ENCODE results near the gene MROH2B.

The MROH2B gene

GRCh38 chr5:40972434-40972833 lies 98.7 kb downstream of the MROH2B start:
- no peak for DNase-seq (ENCODE audit: low spot score)

DNA sequence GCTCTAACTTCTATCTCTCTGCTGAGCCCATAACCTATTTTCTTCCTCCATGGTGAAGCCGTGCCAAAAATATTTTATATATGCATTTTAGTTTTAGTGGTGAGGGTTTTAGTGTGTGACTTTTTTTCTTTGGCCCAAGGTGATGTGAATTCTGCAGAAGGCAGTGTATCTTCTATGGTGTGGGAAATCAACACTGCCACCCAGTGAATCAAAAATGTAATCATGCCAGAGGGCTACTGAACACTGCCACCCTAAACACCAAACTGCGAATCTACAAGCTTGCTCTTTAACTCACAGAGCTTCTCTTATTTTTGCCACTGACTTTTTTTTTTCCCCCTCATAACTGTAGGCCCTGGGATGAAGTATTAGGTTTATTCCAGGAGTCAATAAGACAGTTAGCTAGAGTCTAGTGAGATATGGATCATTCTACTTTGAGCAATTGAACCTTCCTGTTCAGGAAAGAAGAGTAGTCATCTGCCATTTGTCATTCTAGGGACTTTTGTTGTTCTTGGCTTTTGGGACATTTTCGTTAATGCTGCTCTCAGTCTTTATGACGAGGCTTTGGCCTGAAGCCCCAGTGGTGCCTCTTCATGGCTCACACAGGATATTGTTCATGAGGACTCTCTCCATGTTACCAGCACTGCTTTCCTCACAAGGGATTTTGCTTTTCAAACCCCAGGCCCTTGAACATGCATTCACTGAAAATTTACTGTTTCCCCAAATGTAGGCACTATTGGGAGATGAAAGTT lies 108.8 kb downstream of the MROH2B start:
- no peak for DNase-seq (ENCODE audit: low spot score)

DNA sequence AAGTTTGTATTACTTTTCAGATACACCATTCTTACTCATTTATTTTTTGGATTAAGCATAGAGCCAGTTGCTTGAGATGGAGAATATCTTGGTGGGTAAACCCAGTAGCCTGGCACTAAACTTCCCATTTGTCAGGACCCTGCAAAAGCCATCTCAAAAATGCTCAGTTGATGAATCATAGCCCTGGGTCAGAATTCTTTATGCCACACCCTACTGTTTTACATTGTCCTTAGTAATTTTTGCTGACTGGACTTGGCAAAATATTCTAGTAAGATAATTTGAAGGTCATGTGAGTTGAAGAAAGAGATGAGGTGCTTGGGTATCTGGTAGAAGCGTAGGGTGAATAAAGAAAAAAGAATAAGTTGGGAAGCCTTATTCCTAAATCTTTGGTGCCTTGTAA lies 111.1 kb downstream of the MROH2B start:
- no peak for DNase-seq (ENCODE audit: low spot score)

GRCh38 chr5:40958811-40959210 lies 112.3 kb downstream of the MROH2B start:
- DNase-seq (ENCODE audit: low spot score) = no peak

DNA sequence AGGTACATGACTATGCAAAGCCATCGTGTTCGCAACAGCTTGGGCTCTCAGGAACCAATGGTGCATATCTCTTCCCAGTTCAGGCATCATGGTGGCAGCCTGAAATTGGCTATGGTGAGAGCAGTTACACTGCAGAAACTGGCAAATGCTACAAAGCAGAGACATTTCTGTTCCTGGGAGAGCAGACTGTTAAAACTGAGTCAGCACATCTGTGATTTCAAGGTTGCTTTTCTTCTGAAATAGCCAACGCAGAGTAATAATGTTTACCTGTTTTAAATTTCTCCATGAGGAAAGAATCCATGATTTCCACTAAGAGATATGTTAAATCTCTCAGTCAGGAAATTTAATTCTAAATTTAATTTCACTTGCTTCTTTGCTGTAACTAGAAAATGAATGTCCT lies 114.1 kb downstream of the MROH2B start:
- no peak for DNase-seq (ENCODE audit: low spot score)

DNA sequence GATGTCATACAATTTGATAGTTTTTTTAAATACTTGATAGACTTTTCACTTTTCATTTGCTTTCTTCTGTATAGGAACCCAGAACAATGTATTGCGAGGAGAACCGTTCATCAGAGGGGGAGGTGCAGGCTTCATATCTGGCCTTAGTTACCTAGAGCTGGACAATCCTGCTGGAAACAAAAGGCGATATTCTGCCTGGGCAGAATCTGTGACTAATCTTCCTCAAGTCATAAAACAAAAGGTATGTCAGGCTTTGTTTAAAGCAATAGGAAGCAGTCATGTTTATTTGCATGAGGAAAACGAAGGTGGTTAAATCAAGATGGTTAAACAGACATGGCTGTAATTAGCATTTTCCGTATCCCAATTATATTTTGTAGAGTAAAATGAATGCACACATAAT lies 115.8 kb downstream of the MROH2B start:
- DNase-seq (ENCODE audit: low spot score) = no peak
